Subcutaneous adipose tissue (tissue), 4 donors: ENCODE results near the gene UNC5B. TPM values are rescaled to one million over a fixed set of nuclear protein-coding genes. Genes with fewer than 3 reads are reported as not detected.

Experiments used
- CTCF ChIP-seq: fragments of 450-650 bp; IDR thresholded peaks from one replicate; pipeline ENCODE4 v1.5.1; 2016; ENCODE audit warnings: low read depth, mild to moderate bottlenecking, control low read depth, antibody characterized with exemption, moderate library complexity
- total RNA-seq, 4 donors: library from RNA; depleted of rRNA; stranded (reverse); fragments of >200 nt; gene quantifications; one replicate each; pipeline ENCODE4 v1.1.0, GENCODE V29; 2016

Gene UNC5B
- total RNA-seq, 4 donors from 2014 or later: 0.22 to 1.1 (median 0.91) TPM

DNA sequence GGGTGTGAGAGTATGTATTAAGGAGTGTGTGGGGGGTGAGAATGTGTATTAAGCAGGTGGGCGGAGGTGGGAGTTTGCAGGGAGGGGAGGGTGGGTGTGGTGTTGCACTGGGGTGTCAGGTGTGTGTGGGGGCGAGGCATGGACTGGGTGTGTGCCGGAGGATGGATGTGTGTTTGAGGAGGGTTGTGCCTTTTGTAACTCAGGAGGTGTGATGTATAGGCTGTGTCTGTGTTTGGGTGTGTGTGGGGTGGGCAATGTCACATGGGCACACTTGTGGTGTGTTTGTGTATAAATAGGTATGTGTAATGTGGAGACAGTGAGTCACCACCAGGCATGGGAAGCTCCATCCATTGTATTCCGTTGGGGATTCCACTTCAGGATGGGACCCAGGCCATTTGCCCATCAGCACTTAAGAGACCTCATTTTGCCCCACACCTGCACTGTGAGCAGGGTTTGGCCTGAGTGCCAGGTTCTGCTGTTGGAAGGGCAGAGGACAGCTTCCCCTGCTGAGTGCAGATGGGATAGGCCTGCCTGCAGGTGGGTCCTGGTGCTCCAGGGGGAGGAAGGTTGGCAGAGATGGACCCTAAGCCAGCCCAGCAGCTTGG lies 5.8 kb downstream of the UNC5B start:
- no peak for TF ChIP-seq CTCF

GRCh38 chr10:71218651-71219050 lies 6.3 kb downstream of the UNC5B start:
- TF ChIP-seq CTCF: no peak

DNA sequence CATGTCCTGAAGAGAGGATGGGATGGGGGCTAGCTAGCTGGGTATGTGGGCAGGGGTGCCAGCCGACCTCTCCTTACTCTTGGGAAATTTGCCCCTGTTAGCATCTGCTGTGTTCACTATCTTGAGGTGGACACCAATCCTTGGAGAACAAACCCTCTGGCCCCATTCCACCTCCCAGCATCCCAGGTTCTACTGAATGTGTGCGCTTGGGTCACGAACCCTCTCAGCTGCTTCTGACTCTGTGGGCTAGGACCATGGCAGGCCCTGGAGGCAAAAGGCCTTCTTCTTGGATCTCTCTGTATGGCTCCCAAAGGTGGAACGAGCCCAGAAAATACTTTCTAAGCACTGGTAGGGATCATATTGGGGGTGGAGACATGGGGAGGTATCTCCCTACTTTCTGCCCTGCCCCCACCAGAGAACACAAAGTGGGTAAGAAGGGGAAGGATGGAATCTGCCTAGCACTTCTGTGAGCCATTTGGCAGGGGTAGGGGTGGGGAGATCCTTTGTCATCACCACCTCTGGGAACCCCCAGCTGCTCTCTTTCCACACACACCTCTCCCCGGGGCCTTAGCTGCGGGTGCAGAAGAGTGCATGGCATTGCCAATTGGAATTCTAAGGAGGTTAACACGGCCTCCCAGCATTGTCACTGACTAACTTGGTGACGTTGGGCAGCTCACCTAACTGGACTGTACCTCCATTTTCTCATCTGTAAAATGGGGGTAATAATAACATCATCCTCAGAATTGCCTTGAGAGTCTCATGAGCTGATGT lies 7.7 kb downstream of the UNC5B start:
- TF ChIP-seq CTCF: no peak

DNA sequence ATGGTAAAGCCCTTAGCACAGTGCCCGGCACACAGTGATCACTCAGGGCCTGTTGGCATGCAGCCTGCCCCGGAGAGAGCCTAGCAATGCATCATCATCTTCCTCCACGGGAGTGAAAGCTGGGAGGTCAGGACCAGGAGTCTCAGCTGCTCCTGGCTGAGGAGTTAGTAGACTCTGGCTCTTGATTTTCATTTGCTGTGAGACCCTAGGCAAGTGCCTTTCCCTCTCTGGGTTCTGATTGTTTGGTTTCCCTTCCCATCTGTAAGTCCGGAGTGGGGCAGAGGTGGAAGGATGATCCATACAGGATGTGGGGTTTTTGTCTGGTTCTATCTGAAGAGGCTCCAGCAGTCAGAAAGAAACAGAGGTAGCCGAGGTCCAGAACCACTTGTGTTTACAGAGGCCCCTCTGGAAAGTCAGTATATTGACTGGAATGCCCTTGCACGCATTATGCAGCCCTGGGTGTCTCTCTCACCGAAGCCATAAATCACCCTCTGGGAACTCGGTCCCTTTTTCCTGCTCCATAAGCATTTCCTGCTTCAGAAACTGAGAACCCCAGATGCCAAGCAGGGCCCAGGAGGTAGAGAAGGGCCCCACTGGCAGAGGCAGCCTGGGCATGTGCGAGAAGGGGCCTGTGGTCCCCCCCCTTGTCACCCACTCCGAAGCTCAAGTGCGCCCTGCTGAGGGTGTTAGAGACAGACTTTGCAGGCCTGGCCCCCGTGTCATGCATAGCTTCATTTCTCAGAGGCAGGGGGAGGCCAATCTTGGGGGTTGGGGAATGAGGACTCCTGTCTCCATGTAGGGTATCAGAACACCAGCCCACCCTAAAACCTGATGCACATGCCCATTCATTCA lies 8.5 kb downstream of the UNC5B start:
- TF ChIP-seq CTCF: no peak

DNA sequence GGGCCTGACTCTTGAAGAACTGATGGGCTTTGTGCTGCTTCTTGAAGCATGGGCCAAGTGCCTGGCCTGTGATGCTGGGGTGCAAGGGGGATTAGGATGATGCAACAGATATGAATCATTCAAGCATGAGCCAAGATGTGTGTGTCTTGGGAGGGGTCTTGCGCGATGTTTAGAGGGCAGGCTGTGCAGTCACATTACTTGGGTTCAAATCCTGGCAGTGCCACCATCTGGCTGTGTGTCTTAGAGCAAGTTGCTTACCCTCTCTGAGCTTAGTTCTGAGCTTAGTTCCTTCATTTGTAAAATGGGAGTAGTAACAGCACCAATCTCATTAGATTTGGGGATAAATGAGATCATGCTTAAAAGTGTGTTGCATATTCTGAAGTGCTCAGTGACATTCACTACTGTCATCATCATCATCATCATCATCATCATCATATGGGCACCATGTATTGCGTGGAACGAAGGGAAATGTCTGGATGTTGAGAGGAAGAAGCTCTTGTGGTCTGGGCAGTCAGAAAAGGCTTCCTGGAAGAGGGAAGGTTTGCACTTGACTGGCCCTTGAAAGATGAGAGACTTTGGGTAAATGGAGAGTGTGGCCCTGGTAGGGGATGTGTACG lies 9.3 kb downstream of the UNC5B start:
- TF ChIP-seq CTCF: no peak

DNA sequence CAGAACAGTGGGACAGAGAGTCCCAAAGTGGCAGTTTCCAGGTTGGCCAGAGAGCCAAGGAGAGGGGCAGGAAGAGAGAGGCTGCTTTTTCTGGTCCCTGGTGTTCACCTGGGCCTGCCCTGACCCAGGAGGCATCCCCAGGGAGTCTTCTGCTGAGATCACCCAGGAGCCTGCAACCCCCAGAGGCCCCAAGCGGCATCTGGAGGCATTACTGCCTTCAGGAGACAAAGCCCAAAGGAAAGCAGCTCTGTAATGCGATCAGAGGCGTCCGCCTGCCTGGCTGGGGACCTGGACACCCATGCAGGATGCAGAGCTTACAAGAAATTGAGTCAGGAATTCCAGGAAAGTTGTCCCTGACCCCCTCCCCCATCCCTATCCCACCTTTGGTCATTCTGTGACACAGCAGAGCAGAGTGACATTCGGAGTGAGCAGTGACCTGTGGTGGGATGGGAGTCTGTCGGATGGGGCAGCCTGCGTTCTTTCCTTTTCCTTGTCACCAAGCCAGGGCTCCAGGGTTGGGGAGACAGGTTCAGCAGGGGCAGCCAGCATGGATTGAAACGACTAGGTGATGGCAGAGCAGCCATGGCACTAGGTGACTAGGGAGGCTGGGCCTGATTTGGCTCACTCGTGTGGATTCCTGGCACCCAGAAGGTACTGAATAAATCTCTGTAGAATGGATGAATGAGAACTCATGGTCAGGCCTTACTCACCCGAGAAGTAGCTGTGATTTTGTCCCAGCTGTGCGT lies 10.4 kb downstream of the UNC5B start:
- no peak for TF ChIP-seq CTCF
